ENCODE results near the gene KIF26B. TPM values are rescaled to one million over a fixed set of nuclear protein-coding genes. Genes with fewer than 3 reads are reported as not detected.

KIF26B gene
- polyA plus RNA-seq, 1 donor (not counting 4 experiments of a cell fraction or from before 2014, with no cell fraction given) = 0.58 TPM

DNA sequence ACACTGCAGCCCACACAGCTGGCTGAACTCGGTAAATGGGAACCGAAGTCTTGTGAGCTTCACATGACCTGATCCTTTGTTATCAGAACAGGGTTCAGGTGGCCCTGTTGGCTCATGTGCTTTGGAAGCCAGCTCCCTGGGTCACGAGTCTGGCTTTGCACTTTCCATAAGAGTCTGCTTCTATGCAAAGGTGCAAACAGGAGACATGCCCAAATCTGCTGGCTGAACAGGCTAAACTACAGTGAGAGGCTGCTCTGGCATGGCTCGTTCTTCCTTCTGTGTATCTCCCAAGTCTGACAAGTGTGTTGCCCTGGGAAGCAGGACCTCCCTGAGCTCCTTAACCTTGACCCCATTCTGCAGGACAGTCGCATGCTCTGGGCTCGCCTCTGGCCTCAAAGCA lies 549.6 kb downstream of the KIF26B start:
- H3K79me2 ChIP-seq (ENCODE audit: control insufficient read depth, insufficient read depth, low read length) = no peaks in the 10 kb centered on the region
- no peak for TF ChIP-seq EZH2 (IDR thresholded peaks at IDR 0.05; ENCODE audit: low read length)
- TF ChIP-seq, protein P1, sequence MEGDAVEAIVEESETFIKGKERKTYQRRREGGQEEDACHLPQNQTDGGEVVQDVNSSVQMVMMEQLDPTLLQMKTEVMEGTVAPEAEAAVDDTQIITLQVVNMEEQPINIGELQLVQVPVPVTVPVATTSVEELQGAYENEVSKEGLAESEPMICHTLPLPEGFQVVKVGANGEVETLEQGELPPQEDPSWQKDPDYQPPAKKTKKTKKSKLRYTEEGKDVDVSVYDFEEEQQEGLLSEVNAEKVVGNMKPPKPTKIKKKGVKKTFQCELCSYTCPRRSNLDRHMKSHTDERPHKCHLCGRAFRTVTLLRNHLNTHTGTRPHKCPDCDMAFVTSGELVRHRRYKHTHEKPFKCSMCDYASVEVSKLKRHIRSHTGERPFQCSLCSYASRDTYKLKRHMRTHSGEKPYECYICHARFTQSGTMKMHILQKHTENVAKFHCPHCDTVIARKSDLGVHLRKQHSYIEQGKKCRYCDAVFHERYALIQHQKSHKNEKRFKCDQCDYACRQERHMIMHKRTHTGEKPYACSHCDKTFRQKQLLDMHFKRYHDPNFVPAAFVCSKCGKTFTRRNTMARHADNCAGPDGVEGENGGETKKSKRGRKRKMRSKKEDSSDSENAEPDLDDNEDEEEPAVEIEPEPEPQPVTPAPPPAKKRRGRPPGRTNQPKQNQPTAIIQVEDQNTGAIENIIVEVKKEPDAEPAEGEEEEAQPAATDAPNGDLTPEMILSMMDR (optimal IDR thresholded peaks at IDR 0.05 in 1 of 3, IDR thresholded peaks at IDR 0.05 in 1 of 3, conservative IDR thresholded peaks at IDR 0.05 in 1 of 3; ENCODE audit: extremely low read depth in 1 of 3, insufficient read depth in 2 of 3, low read length in 3 of 3) = no peak
- no peak overlapping the region for H3K27ac ChIP-seq (ENCODE audit: control insufficient read depth, insufficient read depth, low read length)
- no peak overlapping the region for H3K4me2 ChIP-seq (ENCODE audit: control insufficient read depth, extremely low read depth, insufficient read depth, low read depth, low read length)
- H2AFZ ChIP-seq (ENCODE audit: control insufficient read depth, low read length) = no peak overlapping the region
- DNase-seq (ENCODE audit: low read depth, low spot score) (no peak), FAIRE-seq (no peak)
- peaks cover 3% of the 10 kb centered on the region for H3K4me1 ChIP-seq (ENCODE audit: control insufficient read depth, extremely low read depth, insufficient read depth, low read length)
- H3K27me3 ChIP-seq (ENCODE audit: control insufficient read depth, extremely low read depth, insufficient read depth, low read length) = no peaks in the 10 kb centered on the region
- H3K9ac ChIP-seq (ENCODE audit: control insufficient read depth, extremely low read depth, insufficient read depth, low read length) = no peak overlapping the region
- H4K20me1 ChIP-seq (ENCODE audit: control insufficient read depth, extremely low read depth, insufficient read depth, low read length) = no peaks in the 10 kb centered on the region
- H3K9me1 ChIP-seq (ENCODE audit: control insufficient read depth, extremely low read depth, insufficient read depth, low read length) = no peaks in the 10 kb centered on the region
- H3K36me3 ChIP-seq (ENCODE audit: control insufficient read depth in 2 of 2, extremely low read depth in 1 of 2, insufficient read depth in 2 of 2, low read length in 2 of 2) = peaks cover 0 to 1% of the 10 kb centered on the region in 2 experiments
- dilution Hi-C loops (cut with MboI; ENCODE audit: extremely low pct_ligation_motif_present, low sequenced_read_pairs) = no loop called here
- H3K4me3 ChIP-seq (ENCODE audit: control insufficient read depth in 2 of 3, extremely low read depth in 1 of 3, insufficient read depth in 2 of 3, low read depth in 1 of 3, low read length in 3 of 3) = no peak overlapping the region
- no peaks in the 10 kb centered on the region for H3K9me3 ChIP-seq (ENCODE audit: control insufficient read depth, low read depth, low read length)

DNA sequence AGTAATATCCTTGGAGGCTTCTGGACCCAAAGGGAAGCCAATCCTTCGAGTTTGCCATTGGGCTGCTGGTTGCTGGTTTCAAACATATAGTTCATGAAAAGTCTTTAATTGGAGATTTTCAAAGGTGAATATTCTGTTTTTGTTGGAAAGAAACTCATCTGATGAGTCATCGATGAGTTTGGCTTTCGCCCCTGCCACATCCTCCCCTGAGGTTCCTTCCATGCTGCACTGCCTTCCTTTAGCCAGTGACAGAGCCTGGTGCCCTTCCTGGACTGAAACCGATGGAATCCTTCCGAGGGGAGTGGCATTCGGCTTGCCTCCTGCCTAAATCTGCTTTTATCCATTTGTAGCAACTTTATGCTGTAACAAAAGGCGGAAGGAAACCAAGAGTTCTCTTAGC lies 550.0 kb downstream of the KIF26B start:
- no peaks in the 10 kb centered on the region for H3K9me3 ChIP-seq (ENCODE audit: control insufficient read depth, low read depth, low read length)
- dilution Hi-C loops (cut with MboI; ENCODE audit: extremely low pct_ligation_motif_present, low sequenced_read_pairs) = no loop called here
- no peak overlapping the region for H3K4me3 ChIP-seq (ENCODE audit: control insufficient read depth in 2 of 3, extremely low read depth in 1 of 3, insufficient read depth in 2 of 3, low read depth in 1 of 3, low read length in 3 of 3)
- TF ChIP-seq, protein P1 (optimal IDR thresholded peaks at IDR 0.05 in 1 of 3, IDR thresholded peaks at IDR 0.05 in 1 of 3, conservative IDR thresholded peaks at IDR 0.05 in 1 of 3; ENCODE audit: extremely low read depth in 1 of 3, insufficient read depth in 2 of 3, low read length in 3 of 3) = no peak
- no peak for TF ChIP-seq EZH2 (IDR thresholded peaks at IDR 0.05; ENCODE audit: low read length)
- no peak overlapping the region for H3K9ac ChIP-seq (ENCODE audit: control insufficient read depth, extremely low read depth, insufficient read depth, low read length)
- H3K79me2 ChIP-seq (ENCODE audit: control insufficient read depth, insufficient read depth, low read length) = no peaks in the 10 kb centered on the region
- no peaks in the 10 kb centered on the region for H3K9me1 ChIP-seq (ENCODE audit: control insufficient read depth, extremely low read depth, insufficient read depth, low read length)
- no peaks in the 10 kb centered on the region for H4K20me1 ChIP-seq (ENCODE audit: control insufficient read depth, extremely low read depth, insufficient read depth, low read length)
- H3K27me3 ChIP-seq (ENCODE audit: control insufficient read depth, extremely low read depth, insufficient read depth, low read length) = no peaks in the 10 kb centered on the region
- peaks cover 3% of the 10 kb centered on the region for H3K4me1 ChIP-seq (ENCODE audit: control insufficient read depth, extremely low read depth, insufficient read depth, low read length)
- DNase-seq (ENCODE audit: low read depth, low spot score) = no peak
- no peak overlapping the region for H3K27ac ChIP-seq (ENCODE audit: control insufficient read depth, insufficient read depth, low read length)
- no peak for FAIRE-seq
- H2AFZ ChIP-seq (ENCODE audit: control insufficient read depth, low read length) = no peak overlapping the region
- H3K36me3 ChIP-seq (ENCODE audit: control insufficient read depth in 2 of 2, extremely low read depth in 1 of 2, insufficient read depth in 2 of 2, low read length in 2 of 2) = peaks cover 0 to 1% of the 10 kb centered on the region in 2 experiments
- H3K4me2 ChIP-seq (ENCODE audit: control insufficient read depth, extremely low read depth, insufficient read depth, low read depth, low read length) = no peak overlapping the region
